GM23338 (cell line): Measurements from ENCODE around the gene STX8. TPM values are rescaled to one million over a fixed set of nuclear protein-coding genes. Genes with fewer than 3 reads are reported as not detected.
A peak's percentile ranks its signal among the peaks of the same experiment; 100 is the strongest.

ENCODE experiments used
- ATAC-seq: fragments of 200-7000 bp; cut with Tn5 transposase; 3 replicates; pipeline ENCODE4 v1.9.1; 2020
- DNase-seq: peaks from one replicate; pipeline ENCODE4 v3.0.0-alpha.2; 2015; ENCODE audit warnings: low spot score
- H2AFZ ChIP-seq: fragments of 200-600 bp; sonication (generic); 2 replicates; pipeline ENCODE4 v1.8.0; 2016; ENCODE audit warnings: antibody characterized with exemption, mild to moderate bottlenecking, moderate library complexity
- H3F3A ChIP-seq: fragments of 200-600 bp; sonication (generic); replicated peaks from 2 replicates; pipeline ENCODE4 v1.8.0; 2017; ENCODE audit warnings: antibody characterized with exemption, mixed run types, low read depth
- H3K27ac ChIP-seq: fragments of 200-600 bp; sonication (generic); 2 replicates; pipeline ENCODE4 v1.6.1; 2016; ENCODE audit warnings: low read depth
- H3K27me3 ChIP-seq: fragments of 200-600 bp; sonication (generic); 2 replicates; pipeline ENCODE4 v1.8.0; 2016; ENCODE audit warnings: mild to moderate bottlenecking, mixed run types, moderate library complexity; ENCODE audit not compliant: insufficient read depth
- H3K36me3 ChIP-seq: fragments of 200-600 bp; sonication (generic); 2 replicates; pipeline ENCODE4 v1.8.0; 2016; ENCODE audit warnings: mild to moderate bottlenecking; ENCODE audit not compliant: insufficient read depth
- H3K4me1 ChIP-seq: fragments of 200-600 bp; sonication (generic); 2 replicates; pipeline ENCODE4 v1.8.0; 2016; ENCODE audit warnings: mild to moderate bottlenecking, moderate library complexity; ENCODE audit not compliant: insufficient read depth
- H3K4me2 ChIP-seq: fragments of 200-600 bp; sonication (generic); 2 replicates; pipeline ENCODE4 v1.7.1; 2017; ENCODE audit warnings: mixed run types
- H3K4me3 ChIP-seq: fragments of 200-600 bp; sonication (generic); 2 replicates; pipeline ENCODE4 v1.6.1; 2016; ENCODE audit warnings: mixed run types
- H3K79me2 ChIP-seq: fragments of 200-600 bp; sonication (generic); replicated peaks from 2 replicates; pipeline ENCODE4 v1.8.0; 2017; ENCODE audit warnings: mild to moderate bottlenecking; ENCODE audit not compliant: insufficient read depth
- H3K9me2 ChIP-seq: fragments of 200-600 bp; sonication (generic); 2 replicates; pipeline ENCODE4 v1.8.0; 2017; ENCODE audit not compliant: insufficient read depth
- H4K20me1 ChIP-seq: fragments of 200-600 bp; sonication (generic); replicated peaks from 2 replicates; pipeline ENCODE4 v1.8.0; 2017; ENCODE audit warnings: mild to moderate bottlenecking; ENCODE audit not compliant: insufficient read depth
- H3K27ac Mint-ChIP-seq: 2 replicates; pipeline ENCODE4 v1.8.0; 2020; ENCODE audit warnings: inconsistent platforms, mild to moderate bottlenecking, moderate library complexity, mixed read lengths
- H3K27me3 Mint-ChIP-seq: 3 replicates; pipeline ENCODE4 v1.8.0; 2022; ENCODE audit warnings: low read depth, mild to moderate bottlenecking, moderate library complexity, mixed read lengths, inconsistent platforms; ENCODE audit not compliant: insufficient read depth, poor library complexity
- H3K36me3 Mint-ChIP-seq: 3 replicates; pipeline ENCODE4 v1.8.0; 2021; ENCODE audit warnings: low read depth, mild to moderate bottlenecking, inconsistent platforms, moderate library complexity, mixed read lengths
- H3K4me1 Mint-ChIP-seq: 3 replicates; pipeline ENCODE4 v1.8.0; 2020; ENCODE audit warnings: mild to moderate bottlenecking, inconsistent platforms, mixed read lengths
- H3K4me3 Mint-ChIP-seq: 3 replicates; pipeline ENCODE4 v1.8.0; 2021; ENCODE audit warnings: moderate library complexity, mild to moderate bottlenecking, inconsistent platforms, mixed read lengths
- H3K9me3 Mint-ChIP-seq: 3 replicates; pipeline ENCODE4 v1.8.0; 2020; ENCODE audit warnings: moderate library complexity, mild to moderate bottlenecking, inconsistent platforms, mixed read lengths
- CREB1 ChIP-seq: fragments of 250-450 bp; sonication (Bioruptor Pico); IDR thresholded peaks from 2 replicates; pipeline ENCODE4 v1.5.0; 2020; ENCODE audit warnings: low read depth, mild to moderate bottlenecking, moderate library complexity
- CTCF ChIP-seq, 2 experiments: fragments of 200-600 bp in 1 of 2; sonication (generic) in 1 of 2; conservative IDR thresholded peaks; 2 replicates each; pipeline versions ENCODE4 v1.5.1 to v1.6.1; 2016 to 2017; ENCODE audit warnings: antibody characterized with exemption in 2 of 2, low read depth in 2 of 2, mild to moderate bottlenecking in 2 of 2, moderate library complexity in 1 of 2
- EZH2 ChIP-seq: fragments of 200-600 bp; sonication (generic); IDR thresholded peaks from one replicate; pipeline ENCODE4 v1.8.0; 2017; ENCODE audit warnings: antibody characterized with exemption, mild to moderate bottlenecking, low read depth; ENCODE audit not compliant: unreplicated experiment
- JUNB ChIP-seq: IDR thresholded peaks from one replicate; pipeline ENCODE4 v1.6.1; 2016; ENCODE audit warnings: antibody characterized with exemption; ENCODE audit not compliant: unreplicated experiment
- NANOG ChIP-seq: IDR thresholded peaks from 2 replicates; pipeline ENCODE4 v1.6.1; 2016; ENCODE audit warnings: antibody characterized with exemption, borderline replicate concordance
- POLR2AphosphoS5 ChIP-seq: IDR thresholded peaks from 2 replicates; pipeline ENCODE4 v1.6.1; 2016; ENCODE audit warnings: antibody characterized with exemption, low read depth
- STAT1 ChIP-seq: IDR thresholded peaks from one replicate; pipeline ENCODE4 v1.6.1; 2016; ENCODE audit warnings: antibody characterized with exemption; ENCODE audit not compliant: unreplicated experiment
- ZNF114 ChIP-seq: fragments of 250-450 bp; sonication (Bioruptor Pico); IDR thresholded peaks from 2 replicates; pipeline ENCODE4 v1.5.0; 2020; ENCODE audit warnings: mild to moderate bottlenecking, moderate library complexity
- ZNF462 ChIP-seq: fragments of 250-450 bp; sonication (Bioruptor Pico); IDR thresholded peaks from 2 replicates; pipeline ENCODE4 v1.5.0; 2020; ENCODE audit warnings: mild to moderate bottlenecking, moderate library complexity
- long read RNA-seq: library from polyadenylated mRNA; unstranded; transcript quantifications from one replicate; pipeline ENCODE4 v2.0.0, GENCODE V29; 2020; ENCODE audit not compliant: unreplicated experiment
- polyA plus RNA-seq: library from polyadenylated mRNA; unstranded; fragments of >200 nt; fragmentation: Nextera tagmentation; extraction: Ambion mirVana; gene quantifications from 2 replicates; pipeline ENCODE4 v1.2.1, GENCODE V29; 2016
- total RNA-seq: library from RNA; depleted of rRNA; stranded (reverse); fragments of >200 nt; shearing (Covaris generic); gene quantifications from 2 replicates; pipeline ENCODE4 v1.2.3, GENCODE V29; 2014; rRNA removed
- TF ChIP-seq, protein P1 (sequence below): IDR thresholded peaks from one replicate; pipeline ENCODE4 v1.6.1; 2018; ENCODE audit warnings: antibody characterized with exemption; ENCODE audit not compliant: unreplicated experiment

STX8 gene, protein sequence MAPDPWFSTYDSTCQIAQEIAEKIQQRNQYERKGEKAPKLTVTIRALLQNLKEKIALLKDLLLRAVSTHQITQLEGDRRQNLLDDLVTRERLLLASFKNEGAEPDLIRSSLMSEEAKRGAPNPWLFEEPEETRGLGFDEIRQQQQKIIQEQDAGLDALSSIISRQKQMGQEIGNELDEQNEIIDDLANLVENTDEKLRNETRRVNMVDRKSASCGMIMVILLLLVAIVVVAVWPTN
- 59.4 and 64.3 TPM in 2 replicates for total RNA-seq
- polyA plus RNA-seq, result 80.2 and 82.3 TPM in 2 replicates
- long read RNA-seq, transcript STX8-201 (8 exons, 1,246 nt), result major isoform, 21 of 27 reads
- long read RNA-seq, partial matches to known transcripts, result 3 of 27 reads
- long read RNA-seq, other reads (novel, unspliced or antisense), result 3 of 27 reads

DNA sequence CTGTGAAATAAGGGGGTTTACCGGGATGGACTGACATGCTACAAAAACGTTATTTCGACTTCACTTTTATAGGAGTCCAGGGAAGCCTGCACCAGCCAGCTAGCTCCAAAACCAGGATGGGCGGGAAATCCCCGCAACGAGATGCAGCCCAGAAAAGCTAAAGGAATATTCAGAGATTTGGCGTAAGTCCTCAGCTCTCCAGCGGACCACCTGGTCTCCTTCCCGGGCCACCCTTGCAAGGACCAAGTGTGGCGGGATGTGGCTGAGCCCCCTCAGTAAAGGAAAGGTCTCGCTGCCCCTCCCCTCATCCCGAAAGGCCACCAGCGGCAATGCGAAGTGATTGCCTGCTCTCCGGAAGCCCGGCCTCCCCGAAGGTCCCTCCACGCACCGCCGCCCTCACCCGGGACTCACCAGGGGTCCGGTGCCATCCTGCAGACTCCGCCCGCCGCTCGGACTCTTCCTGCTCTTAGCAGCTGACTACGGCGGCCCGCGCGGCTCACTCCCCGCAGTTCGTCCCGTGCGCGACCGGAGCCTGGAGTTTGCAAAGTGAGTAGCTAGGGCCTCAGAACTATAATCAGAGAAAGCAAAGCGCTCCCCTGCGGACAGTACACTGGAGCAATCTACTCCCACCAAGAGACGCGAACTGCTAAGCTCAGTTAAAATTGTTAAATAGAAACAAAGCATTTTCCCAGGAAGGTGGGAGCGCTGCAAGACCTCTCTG is at the start of gene STX8:
TSS of gene STX8 (minus strand) at position 440 of the 721 bp plus-strand sequence. CDS start at position 428, 12 bp downstream.
- peak within 1 kb of the TSS; percentile 79 for H3K4me3 Mint-ChIP-seq
- H3K4me1 Mint-ChIP-seq, result peaks cover 5% of the 10 kb centered on the region; the same call in 2 of the 3 replicates
- Histone ChIP-seq H3K36me3 (no peaks in the 10 kb centered on the region), H3K27me3 (no peaks in the 10 kb centered on the region), H3F3A (no peaks in the 10 kb centered on the region), H2AFZ (peak within 1 kb of the TSS; percentile 98), H3K79me2 (0 out of 2 replicates have a peak, but pooled peaks cover 4% of the 10 kb centered on the region), H3K27ac (no peak within 1 kb of the TSS), H4K20me1 (no peaks in the 10 kb centered on the region), H3K9me2 (no peaks in the 10 kb centered on the region), H3K4me1 (peaks cover 6% of the 10 kb centered on the region; the same call in 1 of the 2 replicates), H3K4me3 (peak within 1 kb of the TSS; percentile 88), H3K4me2 (peak within 1 kb of the TSS; percentile 87)
- H3K9me3 Mint-ChIP-seq, result peaks cover 2% of the 10 kb centered on the region; the same call in 1 of the 3 replicates
- H3K27me3 Mint-ChIP-seq, result peaks cover 9% of the 10 kb centered on the region
- TF ChIP-seq CREB1, result no peak
- no peak for TF ChIP-seq EZH2
- no peak for TF ChIP-seq STAT1
- TF ChIP-seq POLR2AphosphoS5, result peak; percentile 76
- TF ChIP-seq CTCF (conservative IDR thresholded peaks at IDR 0.05; ENCODE audit: low read depth in 2 of 2), result no peak
- TF ChIP-seq ZNF462, result no peak
- TF ChIP-seq ZNF114 (CRISPR knock-in tag), result no peak
- TF ChIP-seq NANOG, result no peak
- TF ChIP-seq, protein P1, sequence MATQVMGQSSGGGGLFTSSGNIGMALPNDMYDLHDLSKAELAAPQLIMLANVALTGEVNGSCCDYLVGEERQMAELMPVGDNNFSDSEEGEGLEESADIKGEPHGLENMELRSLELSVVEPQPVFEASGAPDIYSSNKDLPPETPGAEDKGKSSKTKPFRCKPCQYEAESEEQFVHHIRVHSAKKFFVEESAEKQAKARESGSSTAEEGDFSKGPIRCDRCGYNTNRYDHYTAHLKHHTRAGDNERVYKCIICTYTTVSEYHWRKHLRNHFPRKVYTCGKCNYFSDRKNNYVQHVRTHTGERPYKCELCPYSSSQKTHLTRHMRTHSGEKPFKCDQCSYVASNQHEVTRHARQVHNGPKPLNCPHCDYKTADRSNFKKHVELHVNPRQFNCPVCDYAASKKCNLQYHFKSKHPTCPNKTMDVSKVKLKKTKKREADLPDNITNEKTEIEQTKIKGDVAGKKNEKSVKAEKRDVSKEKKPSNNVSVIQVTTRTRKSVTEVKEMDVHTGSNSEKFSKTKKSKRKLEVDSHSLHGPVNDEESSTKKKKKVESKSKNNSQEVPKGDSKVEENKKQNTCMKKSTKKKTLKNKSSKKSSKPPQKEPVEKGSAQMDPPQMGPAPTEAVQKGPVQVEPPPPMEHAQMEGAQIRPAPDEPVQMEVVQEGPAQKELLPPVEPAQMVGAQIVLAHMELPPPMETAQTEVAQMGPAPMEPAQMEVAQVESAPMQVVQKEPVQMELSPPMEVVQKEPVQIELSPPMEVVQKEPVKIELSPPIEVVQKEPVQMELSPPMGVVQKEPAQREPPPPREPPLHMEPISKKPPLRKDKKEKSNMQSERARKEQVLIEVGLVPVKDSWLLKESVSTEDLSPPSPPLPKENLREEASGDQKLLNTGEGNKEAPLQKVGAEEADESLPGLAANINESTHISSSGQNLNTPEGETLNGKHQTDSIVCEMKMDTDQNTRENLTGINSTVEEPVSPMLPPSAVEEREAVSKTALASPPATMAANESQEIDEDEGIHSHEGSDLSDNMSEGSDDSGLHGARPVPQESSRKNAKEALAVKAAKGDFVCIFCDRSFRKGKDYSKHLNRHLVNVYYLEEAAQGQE, result peak; percentile 28
- no peak for TF ChIP-seq JUNB
- ATAC-seq (peak; percentile 72), DNase-seq (peak; percentile 85)
- peak within 1 kb of the TSS; percentile 78; the same call in 1 of the 2 replicates for H3K27ac Mint-ChIP-seq
- no peaks in the 10 kb centered on the region for H3K36me3 Mint-ChIP-seq
